Adrenal gland (tissue), 5 donors: Measurements from ENCODE around the gene C1QL1.

Source experiments
- POLR2A ChIP-seq, 2 donors: fragments of 450-650 bp; IDR thresholded peaks; one replicate each; pipeline ENCODE4 v1.6.1; 2017; ENCODE audit warnings: antibody characterized with exemption in 2 of 2, mild to moderate bottlenecking in 2 of 2, moderate library complexity in 1 of 2
- TF ChIP-seq, protein P1 (sequence below), 6 experiments: fragments of 450-650 bp in 4 of 6; fragments of 200-600 bp in 2 of 6; sonication (generic) in 1 of 6; IDR thresholded peaks; 1 replicate in 5 of 6; 2 replicates in 1 of 6; pipeline versions ENCODE4 v1.5.1 to v1.8.0; 2016 to 2021; ENCODE audit warnings: antibody characterized with exemption in 6 of 6, mild to moderate bottlenecking in 2 of 6, moderate library complexity in 1 of 6
- donor health status: DM: no; HTN: no; CAD: no.

DNA sequence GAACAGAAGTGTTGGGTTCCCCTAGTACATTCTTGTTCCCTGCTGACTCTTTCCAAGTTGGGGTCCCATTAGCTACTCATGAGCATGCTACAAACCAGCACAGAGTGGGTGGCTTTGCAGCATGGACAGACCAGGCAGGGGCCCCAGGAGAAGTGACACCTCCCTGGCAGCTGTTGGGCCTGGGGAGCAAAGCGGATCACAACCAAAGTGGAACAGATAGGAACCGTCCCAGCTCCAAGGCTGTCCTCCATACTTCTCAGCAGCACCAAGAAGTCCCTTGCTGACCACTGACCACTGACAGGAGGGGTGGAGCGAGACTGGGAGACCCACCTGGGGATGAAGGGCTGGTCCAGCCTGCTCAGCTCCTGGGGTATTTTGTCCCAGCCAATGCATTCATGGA, 40.4 kb downstream of the C1QL1 start:
- TF ChIP-seq, protein P1, sequence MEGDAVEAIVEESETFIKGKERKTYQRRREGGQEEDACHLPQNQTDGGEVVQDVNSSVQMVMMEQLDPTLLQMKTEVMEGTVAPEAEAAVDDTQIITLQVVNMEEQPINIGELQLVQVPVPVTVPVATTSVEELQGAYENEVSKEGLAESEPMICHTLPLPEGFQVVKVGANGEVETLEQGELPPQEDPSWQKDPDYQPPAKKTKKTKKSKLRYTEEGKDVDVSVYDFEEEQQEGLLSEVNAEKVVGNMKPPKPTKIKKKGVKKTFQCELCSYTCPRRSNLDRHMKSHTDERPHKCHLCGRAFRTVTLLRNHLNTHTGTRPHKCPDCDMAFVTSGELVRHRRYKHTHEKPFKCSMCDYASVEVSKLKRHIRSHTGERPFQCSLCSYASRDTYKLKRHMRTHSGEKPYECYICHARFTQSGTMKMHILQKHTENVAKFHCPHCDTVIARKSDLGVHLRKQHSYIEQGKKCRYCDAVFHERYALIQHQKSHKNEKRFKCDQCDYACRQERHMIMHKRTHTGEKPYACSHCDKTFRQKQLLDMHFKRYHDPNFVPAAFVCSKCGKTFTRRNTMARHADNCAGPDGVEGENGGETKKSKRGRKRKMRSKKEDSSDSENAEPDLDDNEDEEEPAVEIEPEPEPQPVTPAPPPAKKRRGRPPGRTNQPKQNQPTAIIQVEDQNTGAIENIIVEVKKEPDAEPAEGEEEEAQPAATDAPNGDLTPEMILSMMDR (IDR thresholded peaks at IDR 0.05), result no peak
- no peak for TF ChIP-seq POLR2A (IDR thresholded peaks at IDR 0.05)
